Gastroesophageal sphincter (tissue), 3 donors: ENCODE measurements around the gene FAM219B.

Experiments
- POLR2A ChIP-seq, 2 donors: fragments of 450-650 bp; IDR thresholded peaks; one replicate each; pipeline ENCODE4 v1.6.1; 2017; ENCODE audit warnings: antibody characterized with exemption in 2 of 2, mild to moderate bottlenecking in 2 of 2, moderate library complexity in 1 of 2
- TF ChIP-seq, protein P1 (sequence below), 4 experiments: fragments of 200-600 bp in 2 of 4; fragments of 450-650 bp in 2 of 4; sonication (generic) in 1 of 4; IDR thresholded peaks; one replicate each; pipeline ENCODE4 v1.5.1; 2017 to 2019; ENCODE audit warnings: antibody characterized with exemption in 4 of 4, mild to moderate bottlenecking in 2 of 4, moderate library complexity in 2 of 4

GRCh38 chr15:74867466-74868038, 39.1 kb downstream of the FAM219B start:
- TF ChIP-seq, protein P1, sequence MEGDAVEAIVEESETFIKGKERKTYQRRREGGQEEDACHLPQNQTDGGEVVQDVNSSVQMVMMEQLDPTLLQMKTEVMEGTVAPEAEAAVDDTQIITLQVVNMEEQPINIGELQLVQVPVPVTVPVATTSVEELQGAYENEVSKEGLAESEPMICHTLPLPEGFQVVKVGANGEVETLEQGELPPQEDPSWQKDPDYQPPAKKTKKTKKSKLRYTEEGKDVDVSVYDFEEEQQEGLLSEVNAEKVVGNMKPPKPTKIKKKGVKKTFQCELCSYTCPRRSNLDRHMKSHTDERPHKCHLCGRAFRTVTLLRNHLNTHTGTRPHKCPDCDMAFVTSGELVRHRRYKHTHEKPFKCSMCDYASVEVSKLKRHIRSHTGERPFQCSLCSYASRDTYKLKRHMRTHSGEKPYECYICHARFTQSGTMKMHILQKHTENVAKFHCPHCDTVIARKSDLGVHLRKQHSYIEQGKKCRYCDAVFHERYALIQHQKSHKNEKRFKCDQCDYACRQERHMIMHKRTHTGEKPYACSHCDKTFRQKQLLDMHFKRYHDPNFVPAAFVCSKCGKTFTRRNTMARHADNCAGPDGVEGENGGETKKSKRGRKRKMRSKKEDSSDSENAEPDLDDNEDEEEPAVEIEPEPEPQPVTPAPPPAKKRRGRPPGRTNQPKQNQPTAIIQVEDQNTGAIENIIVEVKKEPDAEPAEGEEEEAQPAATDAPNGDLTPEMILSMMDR (IDR thresholded peaks at IDR 0.05), result no peak
- no peak for TF ChIP-seq POLR2A (IDR thresholded peaks at IDR 0.05)
